HCT116 (cell line): ENCODE results near the gene MAIP1. TPM values are rescaled to one million over a fixed set of nuclear protein-coding genes. Genes with fewer than 3 reads are reported as not detected.

Experiments used
- ATAC-seq: fragments of 200-7000 bp; cut with Tn5 transposase; 2 replicates; pipeline ENCODE4 v1.9.1; 2020; ENCODE audit warnings: mild to moderate bottlenecking, moderate library complexity
- BruUV-seq: library from RNA; stranded (reverse); fragments of 400-500 nt; replicated peaks from 2 replicates; lab custom pipeline; 2021; lab: Mats Ljungman, UMichigan
- CTCF ChIA-PET: fragments of 300-600 bp; sonication (Branson Sonifier 250); formaldehyde crosslinking; loops from one replicate; lab custom pipeline; 2021; ENCODE audit warnings: antibody characterized with exemption; lab: Charles Lee
- POLR2A ChIA-PET: fragments of 300-600, 350-600 bp; sonication (Branson Sonifier 250); formaldehyde crosslinking; loops from one replicate; lab custom pipeline; 2021; ENCODE audit warnings: antibody characterized with exemption; lab: Charles Lee
- RAD21 ChIA-PET, 2 experiments: fragments of 300-600 bp; sonication (Branson Sonifier 250); formaldehyde crosslinking; loops; one replicate each; lab custom pipeline; 2023; ENCODE audit warnings: low total read pairs in 2 of 2; ENCODE audit not compliant: uncharacterized antibody in 2 of 2, unreplicated experiment in 2 of 2, low non-redundant PET in 1 of 2; lab: Charles Lee
- DNase-seq: peaks from one replicate; pipeline ENCODE4 v3.0.0-alpha.2; 2010; ENCODE audit warnings: low read depth, low spot score
- H2AFZ ChIP-seq: fragments of 200-600 bp; shearing (Covaris generic), sonication (generic); 2 replicates; pipeline ENCODE4 v1.6.1; 2017; ENCODE audit warnings: low read depth, mixed run types, mixed read lengths, antibody characterized with exemption, low read length; ENCODE audit not compliant: poor library complexity, severe bottlenecking
- H3K27ac ChIP-seq: 2 replicates; pipeline ENCODE4 v1.5.1; 2012; ENCODE audit warnings: low read depth, low read length
- H3K27me3 ChIP-seq: fragments of 200-600 bp; sonication (generic); 2 replicates; pipeline ENCODE4 v1.6.1; 2016; ENCODE audit warnings: mixed run types, low read length, mixed read lengths; ENCODE audit not compliant: insufficient read depth
- H3K36me3 ChIP-seq, 2 experiments: fragments of 200-500 bp in 1 of 2; fragments of 200-600 bp in 1 of 2; sonication (Bioruptor generic) in 1 of 2; sonication (generic) in 1 of 2; 2 replicates each; pipeline versions ENCODE4 v1.5.1 to v1.6.1; 2014 to 2016; ENCODE audit warnings: low read length in 2 of 2, inconsistent platforms in 1 of 2, mixed read lengths in 1 of 2, mixed run types in 1 of 2; ENCODE audit not compliant: insufficient read depth in 2 of 2, control insufficient read depth in 1 of 2
- H3K4me1 ChIP-seq, 2 experiments: fragments of 200-600 bp in 1 of 2; sonication (generic) in 1 of 2; 2 replicates each; pipeline versions ENCODE4 v1.5.1 to v1.6.1; 2012 to 2017; ENCODE audit warnings: low read length in 2 of 2, inconsistent platforms in 1 of 2, mild to moderate bottlenecking in 1 of 2, mixed read lengths in 1 of 2, mixed run types in 1 of 2, moderate library complexity in 1 of 2; ENCODE audit not compliant: insufficient read depth in 2 of 2, control insufficient read depth in 1 of 2
- H3K4me2 ChIP-seq: fragments of 200-600 bp; sonication (generic); 2 replicates; pipeline ENCODE4 v1.6.1; 2017; ENCODE audit warnings: mixed run types, low read length, mixed read lengths
- H3K4me3 ChIP-seq, 2 experiments: fragments of 200-600 bp in 1 of 2; sonication (generic) in 1 of 2; replicated peaks in 1 of 2; 2 replicates each; pipeline ENCODE4 v1.5.1; 2011 to 2016; ENCODE audit warnings: low read length in 2 of 2, control low read depth in 1 of 2, low read depth in 1 of 2, mild to moderate bottlenecking in 1 of 2, mixed read lengths in 1 of 2, mixed run types in 1 of 2
- H3K79me2 ChIP-seq: fragments of 200-600 bp; sonication (generic); 2 replicates; pipeline ENCODE4 v1.6.1; 2017; ENCODE audit warnings: mild to moderate bottlenecking, mixed run types, low read length, moderate library complexity, mixed read lengths; ENCODE audit not compliant: insufficient read depth
- H3K9ac ChIP-seq: fragments of 200-600 bp; sonication (generic); 2 replicates; pipeline ENCODE4 v1.6.1; 2016; ENCODE audit warnings: low read length, mixed read lengths
- H3K9me2 ChIP-seq: fragments of 200-600 bp; sonication (generic), shearing (Covaris generic); 2 replicates; pipeline ENCODE4 v1.6.1; 2017; ENCODE audit warnings: mixed run types, mild to moderate bottlenecking, moderate library complexity; ENCODE audit not compliant: insufficient read depth
- H3K9me3 ChIP-seq, 2 experiments: fragments of 200-500 bp in 1 of 2; fragments of 200-600 bp in 1 of 2; sonication (Bioruptor generic) in 1 of 2; sonication (generic) in 1 of 2; 2 replicates each; pipeline ENCODE4 v1.6.1; 2014 to 2017; ENCODE audit warnings: low read length in 2 of 2, mixed read lengths in 2 of 2, inconsistent platforms in 1 of 2, low read depth in 1 of 2, mild to moderate bottlenecking in 1 of 2, mixed run types in 1 of 2, moderate library complexity in 1 of 2; ENCODE audit not compliant: control insufficient read depth in 1 of 2, insufficient read depth in 1 of 2
- H4K20me1 ChIP-seq: fragments of 200-600 bp; sonication (generic), shearing (Covaris generic); 2 replicates; pipeline ENCODE4 v1.6.1; 2017; ENCODE audit warnings: mixed run types, mild to moderate bottlenecking, moderate library complexity; ENCODE audit not compliant: insufficient read depth
- CBX3 ChIP-seq: IDR thresholded peaks from 2 replicates; pipeline ENCODE4 v1.6.1; 2012; ENCODE audit warnings: low read depth
- CEBPB ChIP-seq: IDR thresholded peaks from 2 replicates; pipeline ENCODE4 v1.6.1; 2012; ENCODE audit warnings: low read depth
- CTCF ChIP-seq, 3 experiments: fragments of 200-600 bp in 1 of 3; sonication (generic) in 1 of 3; IDR thresholded peaks in 2 of 3; conservative IDR thresholded peaks in 1 of 3; 2 replicates each; pipeline ENCODE4 v1.5.1; 2012 to 2017; ENCODE audit warnings: low read depth in 2 of 3, low read length in 2 of 3, antibody characterized with exemption in 1 of 3, borderline replicate concordance in 1 of 3, control low read depth in 1 of 3, mild to moderate bottlenecking in 1 of 3, mixed read lengths in 1 of 3, mixed run types in 1 of 3, moderate library complexity in 1 of 3; ENCODE audit not compliant: insufficient read depth in 1 of 3
- EGR1 ChIP-seq: IDR thresholded peaks from 2 replicates; pipeline ENCODE4 v1.6.1; 2012; ENCODE audit warnings: low read depth
- ELF1 ChIP-seq: IDR thresholded peaks from 2 replicates; pipeline ENCODE4 v1.6.1; 2012; ENCODE audit warnings: low read depth, borderline replicate concordance
- FOSL1 ChIP-seq: IDR thresholded peaks from 2 replicates; pipeline ENCODE4 v1.6.1; 2012; ENCODE audit warnings: low read depth
- JUND ChIP-seq: IDR thresholded peaks from 2 replicates; pipeline ENCODE4 v1.6.1; 2012
- POLR2A ChIP-seq: IDR thresholded peaks from 2 replicates; pipeline ENCODE4 v1.7.0; 2011; ENCODE audit warnings: borderline replicate concordance; ENCODE audit not compliant: insufficient read depth, insufficient read length; ENCODE audit errors: extremely low read depth
- POLR2AphosphoS5 ChIP-seq: IDR thresholded peaks from 2 replicates; pipeline ENCODE4 v1.6.1; 2011; ENCODE audit warnings: mild to moderate bottlenecking, low read depth, low read length, moderate library complexity
- SIN3A ChIP-seq: IDR thresholded peaks from 2 replicates; pipeline ENCODE4 v1.6.1; 2012; ENCODE audit warnings: low read depth
- SP1 ChIP-seq: IDR thresholded peaks from 2 replicates; pipeline ENCODE4 v1.6.1; 2012; ENCODE audit warnings: low read depth
- SRF ChIP-seq: IDR thresholded peaks from 2 replicates; pipeline ENCODE4 v1.6.1; 2012; ENCODE audit warnings: low read depth
- YY1 ChIP-seq: IDR thresholded peaks from 2 replicates; pipeline ENCODE4 v1.6.1; 2011; ENCODE audit warnings: low read length, low read depth, moderate library complexity, mild to moderate bottlenecking; ENCODE audit not compliant: insufficient replicate concordance; ENCODE audit errors: extremely low read depth
- ZBTB33 ChIP-seq: IDR thresholded peaks from 2 replicates; pipeline ENCODE4 v1.6.1; 2011; ENCODE audit warnings: mild to moderate bottlenecking, low read length, moderate library complexity; ENCODE audit not compliant: insufficient replicate concordance; ENCODE audit errors: extremely low read depth
- ZFX ChIP-seq: fragments of 450-650 bp; IDR thresholded peaks from 2 replicates; pipeline ENCODE4 v1.6.1; 2017
- intact Hi-C: fragments of 100-400 bp; cut with micrococcal nuclease; formaldehyde crosslinking; loops from 2 replicates; pipeline ENCODE4 v1.10.0; 2022
- total RNA-seq: library from RNA; stranded (reverse); gene quantifications from one replicate; pipeline ENCODE4 v1.2.1, GENCODE V29; 2021; ENCODE audit not compliant: unreplicated experiment

Gene MAIP1
- total RNA-seq, 1 experiment from 2014 or later, result 32.5 TPM

- ATAC-seq, result no peak
- Histone ChIP-seq H3K9me2 (no peaks in the 10 kb centered on the region), H3K27me3 (no peaks in the 10 kb centered on the region), H3K79me2 (peaks cover 28% of the 10 kb centered on the region), H3K4me3 (no peak overlapping the region), H3K36me3 (peaks cover 29 to 39% of the 10 kb centered on the region in 2 experiments; a peak in 3 of 4 replicates), H4K20me1 (no peaks in the 10 kb centered on the region), H3K4me2 (no peak overlapping the region), H2AFZ (no peak overlapping the region), H3K27ac (no peak overlapping the region), H3K9ac (no peak overlapping the region), H3K4me1 (no peaks in the 10 kb centered on the region), H3K9me3 (no peaks in the 10 kb centered on the region)
- intact Hi-C loops, result no loop called here
- TF ChIP-seq SIN3A (no peak), EGR1 (no peak), CTCF (IDR thresholded peaks at IDR 0.05 in 2 of 3, conservative IDR thresholded peaks at IDR 0.05 in 1 of 3; ENCODE audit: borderline replicate concordance in 1 of 3, insufficient read depth in 1 of 3, low read depth in 2 of 3, low read length in 2 of 3) (no peak), CEBPB (no peak), FOSL1 (no peak), SP1 (no peak), YY1 (no peak), JUND (no peak), SRF (no peak), POLR2A (no peak)
- ChIA-PET CTCF (no interaction called here), POLR2A (no interaction called here), RAD21 (no interaction called here)
- no TSS peak for BruUV-seq
- no peak for DNase-seq
Observed at GRCh38 chr2:199962203-199962602, 6.8 kb downstream of the MAIP1 start.

GRCh38 chr2:199966405-199966804, 11.0 kb downstream of the MAIP1 start:
- DNase-seq (no peak), ATAC-seq (no peak)
- H3K4me1 ChIP-seq, result no peaks in the 10 kb centered on the region
- BruUV-seq, result no TSS peak
- 0 out of 2 replicates have a peak, but pooled peaks cover 3% of the 10 kb centered on the region for H3K79me2 ChIP-seq
- no peaks in the 10 kb centered on the region for H4K20me1 ChIP-seq
- no peak overlapping the region for H3K4me2 ChIP-seq
- no peak overlapping the region for H3K4me3 ChIP-seq
- peaks cover 16 to 27% of the 10 kb centered on the region in 2 experiments; a peak in 3 of 4 replicates for H3K36me3 ChIP-seq
- H3K9me3 ChIP-seq, result no peaks in the 10 kb centered on the region
- no peaks in the 10 kb centered on the region for H3K9me2 ChIP-seq
- H3K9ac ChIP-seq, result no peak overlapping the region
- ChIA-PET RAD21 (no interaction called here), POLR2A (no interaction called here), CTCF (no interaction called here)
- intact Hi-C loops, result no loop called here
- H2AFZ ChIP-seq, result no peak overlapping the region
- H3K27ac ChIP-seq, result no peak overlapping the region
- H3K27me3 ChIP-seq, result no peaks in the 10 kb centered on the region
- no peak for TF ChIP-seq CBX3
- no peak for TF ChIP-seq POLR2A
- TF ChIP-seq EGR1, result no peak
- TF ChIP-seq ZFX, result no peak
- no peak for TF ChIP-seq POLR2AphosphoS5
- no peak for TF ChIP-seq ZBTB33
- no peak for TF ChIP-seq JUND
- TF ChIP-seq ELF1, result no peak
